Stimulated activated naive CD8-positive, alpha-beta T cell treated with anti-CD3 and anti-CD28 coated beads, Interleukin-15, amount 100 ng/mL, for 72 hours (primary cell): Measurements from ENCODE around the gene CYP4F3.
"Not testable (repeated sequence)": the region's sequence is repeated elsewhere in the genome, so short reads cannot be mapped to it uniquely, and the experiment has no call there.

Experiments used
- ATAC-seq: fragments of 150-1000 bp; cut with Tn5 transposase; 2 replicates; pipeline ENCODE4 v1.10.0; 2021; ENCODE audit warnings: mild to moderate bottlenecking, moderate library complexity
- DNase-seq, 2 donors: peaks; one replicate each; pipeline ENCODE4 v3.0.0; 2021 to 2022
- H3K27ac Mint-ChIP-seq, 2 donors: one replicate each; pipeline ENCODE4 v1.8.0; 2022; ENCODE audit warnings: mild to moderate bottlenecking in 2 of 2, mixed read lengths in 2 of 2, moderate library complexity in 2 of 2
- H3K27me3 Mint-ChIP-seq: one replicate; pipeline ENCODE4 v1.8.0; 2022; ENCODE audit warnings: mixed read lengths
- H3K4me1 Mint-ChIP-seq: one replicate; pipeline ENCODE4 v1.8.0; 2022; ENCODE audit warnings: mild to moderate bottlenecking, mixed read lengths
- H3K4me3 Mint-ChIP-seq, 2 donors: one replicate each; pipeline ENCODE4 v1.8.0; 2022; ENCODE audit warnings: mild to moderate bottlenecking in 2 of 2, mixed read lengths in 2 of 2, moderate library complexity in 1 of 2
- H3K9me3 Mint-ChIP-seq, 2 donors: one replicate each; pipeline ENCODE4 v1.8.0; 2022; ENCODE audit warnings: mixed read lengths in 2 of 2

CYP4F3 gene

GRCh38 chr19:15640294-15640903 is at the start of gene CYP4F3:
Gene CYP4F3 (plus strand): TSS chr19:15640897. CDS start chr19:15641416, 519 bp downstream.
- no peaks in the 10 kb centered on the region for H3K9me3 Mint-ChIP-seq
- H3K4me3 Mint-ChIP-seq = no peak within 1 kb of the TSS
- ATAC-seq = no peak
- peaks cover 12% of the 10 kb centered on the region for H3K27me3 Mint-ChIP-seq
- DNase-seq = no peak
- peaks cover 6% of the 10 kb centered on the region for H3K4me1 Mint-ChIP-seq
- peak within 1 kb of the TSS in 1 of 2 donors; percentile 29 for H3K27ac Mint-ChIP-seq

- H3K27ac Mint-ChIP-seq = no peak overlapping the region
- no peaks in the 10 kb centered on the region for H3K4me1 Mint-ChIP-seq
- H3K4me3 Mint-ChIP-seq = no peak overlapping the region
- H3K9me3 Mint-ChIP-seq = peaks cover 0 to 9% of the 10 kb centered on the region in 2 donors
- peaks cover 50% of the 10 kb centered on the region for H3K27me3 Mint-ChIP-seq
- DNase-seq (no peak), ATAC-seq (no peak)
Measured at GRCh38 chr19:15591796-15592195, 48.9 kb upstream of the CYP4F3 start.

GRCh38 chr19:15592506-15592905 is 48.2 kb upstream of the CYP4F3 start:
- H3K9me3 Mint-ChIP-seq, ATAC-seq, H3K27ac Mint-ChIP-seq, DNase-seq, H3K4me3 Mint-ChIP-seq, H3K4me1 Mint-ChIP-seq: not testable (repeated sequence)
- H3K27me3 Mint-ChIP-seq = peaks cover 50% of the 10 kb centered on the region

- peaks cover 50% of the 10 kb centered on the region for H3K27me3 Mint-ChIP-seq
- H3K4me3 Mint-ChIP-seq, H3K4me1 Mint-ChIP-seq, ATAC-seq, H3K9me3 Mint-ChIP-seq, DNase-seq, H3K27ac Mint-ChIP-seq: not testable (repeated sequence)
Measured at GRCh38 chr19:15593766-15594165, 46.9 kb upstream of the CYP4F3 start.

GRCh38 chr19:15595069-15595468 is 45.6 kb upstream of the CYP4F3 start:
- Mint-ChIP-seq H3K4me3 (no peak overlapping the region), H3K27me3 (peaks cover 50% of the 10 kb centered on the region)

GRCh38 chr19:15607978-15608925 is 32.4 kb upstream of the CYP4F3 start:
- not testable (repeated sequence) for H3K9me3 Mint-ChIP-seq, H3K27ac Mint-ChIP-seq, H3K4me1 Mint-ChIP-seq, H3K27me3 Mint-ChIP-seq, DNase-seq, H3K4me3 Mint-ChIP-seq, ATAC-seq

More at GRCh38 chr19:15595069-15595468, 45.6 kb upstream of the CYP4F3 start:
- ATAC-seq = no peak
- no peak overlapping the region for H3K27ac Mint-ChIP-seq
- peaks cover 0 to 9% of the 10 kb centered on the region in 2 donors for H3K9me3 Mint-ChIP-seq
- H3K4me1 Mint-ChIP-seq = no peaks in the 10 kb centered on the region
- no peak for DNase-seq

- no peak for DNase-seq
- H3K4me3 Mint-ChIP-seq = no peak overlapping the region
- no peak for ATAC-seq
Measured at GRCh38 chr19:15609261-15609660, 31.4 kb upstream of the CYP4F3 start.

GRCh38 chr19:15612342-15612741 is 28.4 kb upstream of the CYP4F3 start:
- H3K27ac Mint-ChIP-seq = no peak overlapping the region
- no peak overlapping the region for H3K4me3 Mint-ChIP-seq
- peaks cover 25% of the 10 kb centered on the region for H3K27me3 Mint-ChIP-seq
- H3K9me3 Mint-ChIP-seq = peaks cover 0 to 6% of the 10 kb centered on the region in 2 donors
- H3K4me1 Mint-ChIP-seq = no peaks in the 10 kb centered on the region
- DNase-seq = no peak
- no peak for ATAC-seq

More at GRCh38 chr19:15609261-15609660, 31.4 kb upstream of the CYP4F3 start:
- no peak overlapping the region for H3K27ac Mint-ChIP-seq
- H3K27me3 Mint-ChIP-seq = peaks cover 7% of the 10 kb centered on the region
- H3K9me3 Mint-ChIP-seq = no peaks in the 10 kb centered on the region
- no peaks in the 10 kb centered on the region for H3K4me1 Mint-ChIP-seq

- H3K9me3 Mint-ChIP-seq = peaks cover 0 to 6% of the 10 kb centered on the region in 2 donors
- peaks cover 25% of the 10 kb centered on the region for H3K27me3 Mint-ChIP-seq
- H3K4me1 Mint-ChIP-seq = no peaks in the 10 kb centered on the region
- ATAC-seq = no peak
- DNase-seq = no peak
- H3K4me3 Mint-ChIP-seq = no peak overlapping the region
- no peak overlapping the region for H3K27ac Mint-ChIP-seq
Measured at GRCh38 chr19:15613338-15613737, 27.4 kb upstream of the CYP4F3 start.

- no peak for ATAC-seq
- H3K4me1 Mint-ChIP-seq = no peaks in the 10 kb centered on the region
- H3K4me3 Mint-ChIP-seq = no peak within 1 kb of the TSS
- H3K27ac Mint-ChIP-seq = no peak within 1 kb of the TSS
- peaks cover 0 to 6% of the 10 kb centered on the region in 2 donors for H3K9me3 Mint-ChIP-seq
- DNase-seq = no peak
- peaks cover 25% of the 10 kb centered on the region for H3K27me3 Mint-ChIP-seq
Measured at GRCh38 chr19:15614507-15615379, 26.0 kb upstream of the CYP4F3 start, which contains the start of gene CYP4F8. Gene CYP4F8 (plus strand): TSS chr19:15615218. CDS start chr19:15615617, 399 bp downstream.

- no peak overlapping the region for H3K27ac Mint-ChIP-seq
- ATAC-seq = no peak
- no peaks in the 10 kb centered on the region for H3K4me1 Mint-ChIP-seq
Measured at GRCh38 chr19:15615526-15615925, 25.2 kb upstream of the CYP4F3 start.

GRCh38 chr19:15616183-15616582 is 24.5 kb upstream of the CYP4F3 start:
- Mint-ChIP-seq H3K9me3 (peaks cover 0 to 6% of the 10 kb centered on the region in 2 donors), H3K27ac (no peak overlapping the region), H3K27me3 (peaks cover 25% of the 10 kb centered on the region), H3K4me3 (no peak overlapping the region), H3K4me1 (no peaks in the 10 kb centered on the region)
- no peak for ATAC-seq
- DNase-seq = no peak

More at GRCh38 chr19:15615526-15615925, 25.2 kb upstream of the CYP4F3 start:
- Mint-ChIP-seq H3K27me3 (peaks cover 25% of the 10 kb centered on the region), H3K4me3 (no peak overlapping the region), H3K9me3 (peaks cover 0 to 6% of the 10 kb centered on the region in 2 donors)
- DNase-seq = no peak

GRCh38 chr19:15616627-15617270 is 23.9 kb upstream of the CYP4F3 start:
- no peaks in the 10 kb centered on the region for H3K4me1 Mint-ChIP-seq
- H3K27ac Mint-ChIP-seq = no peak overlapping the region
- no peak overlapping the region for H3K4me3 Mint-ChIP-seq
- no peak for ATAC-seq
- H3K9me3 Mint-ChIP-seq = peaks cover 0 to 6% of the 10 kb centered on the region in 2 donors
- no peak for DNase-seq
- H3K27me3 Mint-ChIP-seq = peaks cover 25% of the 10 kb centered on the region

- H3K4me1 Mint-ChIP-seq = no peaks in the 10 kb centered on the region
- peaks cover 27% of the 10 kb centered on the region for H3K27me3 Mint-ChIP-seq
- H3K4me3 Mint-ChIP-seq = no peak overlapping the region
- H3K27ac Mint-ChIP-seq = no peak overlapping the region
- ATAC-seq (no peak), DNase-seq (no peak)
- H3K9me3 Mint-ChIP-seq = peaks cover 0 to 6% of the 10 kb centered on the region in 2 donors
Measured at GRCh38 chr19:15618321-15618720, 22.4 kb upstream of the CYP4F3 start.

GRCh38 chr19:15621801-15622200 is 18.9 kb upstream of the CYP4F3 start:
- Mint-ChIP-seq H3K27ac (no peak overlapping the region), H3K4me1 (no peaks in the 10 kb centered on the region)

More at GRCh38 chr19:15621801-15622200, 18.9 kb upstream of the CYP4F3 start:
- ATAC-seq = no peak
- DNase-seq = no peak
- peaks cover 23% of the 10 kb centered on the region for H3K27me3 Mint-ChIP-seq
- no peak overlapping the region for H3K4me3 Mint-ChIP-seq
- no peaks in the 10 kb centered on the region for H3K9me3 Mint-ChIP-seq
